UCSD-AML1 (cell line): ENCODE results near the gene MLLT10.
A peak's percentile ranks its signal among the peaks of the same experiment; 100 is the strongest.

ENCODE experiments used
- DNase-seq: peaks from one replicate; lab custom pipeline; 2025; ENCODE audit not compliant: unreplicated experiment; lab: John Stamatoyannopoulos, UW

Gene MLLT10

GRCh38 chr10:21516242-21517131 lies 17.5 kb upstream of the MLLT10 start:
- peak; percentile 48 for DNase-seq

DNA sequence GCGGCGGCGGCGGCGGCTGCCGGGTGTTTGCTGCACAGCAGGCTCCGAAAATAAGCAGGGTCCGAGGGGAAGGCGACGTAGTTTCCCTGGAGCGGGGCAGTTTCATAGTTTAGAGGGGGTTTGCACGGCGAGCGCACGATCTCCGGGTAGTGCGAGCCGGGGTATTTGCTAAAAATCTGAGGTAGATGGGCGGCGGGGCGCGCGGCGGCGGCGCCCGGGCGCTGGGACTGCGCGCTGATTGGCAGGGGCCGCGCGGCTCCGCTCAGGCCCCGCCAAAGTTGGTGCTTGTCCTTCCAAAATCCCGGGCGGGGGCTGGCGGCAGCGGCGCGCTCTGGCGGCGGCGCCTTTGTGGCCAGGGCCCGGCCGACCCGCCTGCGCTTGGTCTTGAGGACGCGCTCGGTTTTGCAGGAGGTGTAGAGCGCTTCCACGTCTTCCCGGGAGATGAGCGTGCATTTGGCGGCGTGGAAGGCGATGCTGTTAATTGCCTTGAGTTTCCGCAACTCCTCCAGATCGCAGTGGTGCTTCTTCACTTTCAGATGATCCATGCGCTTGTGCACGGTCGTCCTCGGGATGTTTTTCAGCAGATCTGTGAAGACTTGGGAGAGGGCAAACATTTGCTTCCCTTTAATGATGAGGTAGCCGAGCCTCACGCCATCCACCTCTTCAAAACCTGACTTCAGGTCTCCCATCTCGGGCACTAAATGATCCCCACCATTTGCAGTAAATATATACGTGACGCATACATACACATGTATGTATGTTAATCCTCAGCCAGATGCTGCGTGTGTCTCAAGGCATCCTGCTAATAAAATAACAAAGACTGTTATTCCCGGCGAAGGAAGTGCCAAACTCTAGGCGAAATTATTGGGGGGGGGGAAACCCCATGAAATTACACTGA lies 16.6 kb upstream of the MLLT10 start:
- DNase-seq = peak; percentile 40

GRCh38 chr10:21518149-21518640 lies 15.8 kb upstream of the MLLT10 start:
- no peak for DNase-seq

DNA sequence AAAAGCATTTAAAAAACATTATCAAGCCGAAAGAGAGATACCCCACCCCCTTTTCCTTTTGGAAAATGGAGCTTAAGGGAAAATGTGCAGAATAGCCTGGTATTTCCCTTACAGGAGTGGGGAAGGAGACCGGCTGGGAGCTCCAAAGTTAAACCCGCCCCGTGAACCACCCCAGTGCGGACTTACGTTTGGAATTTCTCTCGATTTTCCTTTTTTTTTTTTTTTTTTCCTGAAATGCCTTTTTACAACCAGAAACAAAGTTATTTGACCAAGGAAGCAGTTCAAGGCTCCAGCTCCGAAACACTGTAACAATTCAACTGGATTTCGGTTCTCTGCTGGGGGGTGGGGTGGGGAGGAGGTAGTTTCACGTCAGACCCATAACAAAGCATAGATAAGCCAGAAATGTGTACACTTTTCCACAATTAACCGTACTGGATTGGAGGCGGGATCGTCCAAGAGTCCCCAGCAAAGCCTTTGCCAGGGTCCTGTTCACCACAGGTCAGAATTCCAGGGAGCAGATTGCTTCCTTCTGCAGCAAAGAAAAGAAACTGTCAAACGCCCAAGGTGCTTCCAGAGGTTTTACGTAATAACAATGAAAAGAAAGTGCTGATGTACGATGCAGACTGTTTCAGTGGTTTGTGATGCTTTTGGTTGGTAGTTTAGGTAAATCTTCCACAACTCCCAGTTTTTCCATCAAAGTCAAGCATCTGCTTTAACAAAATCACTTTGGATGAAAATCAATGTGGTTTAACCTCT lies 15.2 kb upstream of the MLLT10 start:
- DNase-seq = peak; percentile 21

DNA sequence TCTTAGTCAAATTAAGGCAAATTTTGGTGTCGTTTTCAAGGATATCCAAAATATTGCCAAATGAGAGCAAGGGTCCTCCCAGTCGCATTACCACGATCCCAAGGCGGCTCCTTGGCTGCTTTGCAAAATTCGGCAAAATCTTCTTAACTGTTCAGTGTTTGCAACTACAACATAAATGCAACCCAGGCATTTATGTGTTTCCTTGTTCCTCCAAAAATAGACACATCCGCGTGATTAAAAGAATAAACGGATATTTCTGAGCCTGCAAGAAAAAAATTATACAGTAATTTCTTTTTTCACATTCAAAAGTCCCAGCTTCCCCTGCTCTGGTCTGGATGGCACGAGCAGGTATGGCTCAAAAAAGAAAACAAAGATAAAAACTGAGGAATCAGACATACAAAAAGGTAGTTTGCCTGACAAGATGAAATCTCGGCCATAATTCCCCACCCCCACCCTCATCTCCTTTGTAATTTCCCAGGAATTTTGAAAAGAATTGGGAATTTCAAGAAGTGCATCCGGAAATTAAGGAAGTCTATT lies 14.6 kb upstream of the MLLT10 start:
- DNase-seq = no peak

- DNase-seq = no peak
Measured at GRCh38 chr10:21519941-21520436, 14.0 kb upstream of the MLLT10 start.

GRCh38 chr10:21520509-21520908 lies 13.5 kb upstream of the MLLT10 start:
- no peak for DNase-seq

DNA sequence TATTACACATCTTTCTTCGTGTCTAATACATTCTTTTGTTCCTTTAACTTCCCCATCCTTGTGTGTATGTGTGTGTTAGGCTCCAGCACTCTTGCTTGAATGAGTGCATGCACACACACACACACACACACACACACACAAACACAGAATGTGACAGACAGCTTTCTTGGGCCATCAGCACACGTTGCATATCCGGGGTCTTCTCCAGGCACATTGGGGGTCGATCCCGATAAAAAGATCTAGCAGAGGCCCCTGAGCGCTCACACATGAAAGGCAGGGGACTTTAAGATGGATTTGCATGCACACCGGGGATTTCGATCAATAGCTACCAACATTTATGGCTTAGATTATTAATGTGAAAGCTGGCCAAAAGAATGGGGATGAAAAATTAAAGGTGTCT lies 13.1 kb upstream of the MLLT10 start:
- DNase-seq = no peak

GRCh38 chr10:21521751-21522533 lies 12.1 kb upstream of the MLLT10 start:
- no peak for DNase-seq

DNA sequence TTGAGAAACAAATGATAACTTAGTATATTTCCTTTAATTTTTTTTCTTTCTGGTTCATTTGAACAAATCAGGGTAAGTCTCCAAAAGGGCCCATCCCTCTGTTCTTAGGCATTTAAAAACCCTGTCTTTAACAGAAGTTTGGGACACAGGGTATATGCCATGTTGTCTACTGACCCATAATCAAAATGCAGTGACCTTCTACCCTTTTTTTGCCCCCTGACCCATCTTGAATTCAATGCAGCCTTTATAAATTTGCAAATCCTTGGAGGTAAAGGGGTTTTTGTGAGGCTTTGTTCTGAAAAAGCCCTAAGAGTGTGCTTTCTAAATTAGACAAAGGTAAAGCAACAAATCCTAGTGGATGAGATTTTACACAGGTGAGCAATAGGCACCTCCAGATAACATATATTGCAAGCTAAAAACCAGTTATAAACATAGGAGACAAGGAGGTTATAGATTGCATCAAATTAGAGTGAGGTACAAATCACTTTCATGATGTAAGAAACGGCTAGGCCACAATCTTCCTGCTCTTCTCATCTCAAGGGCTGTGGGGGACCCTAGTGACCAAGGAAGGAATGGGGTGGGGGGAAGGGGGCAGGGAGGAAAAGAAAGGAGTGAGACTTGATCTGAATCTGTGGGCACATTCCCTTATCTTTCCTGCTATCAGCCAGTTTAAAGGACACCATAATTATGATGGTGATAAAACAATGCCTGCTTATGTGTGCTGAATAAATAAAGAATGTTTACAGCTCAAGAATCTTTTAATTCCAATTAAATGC lies 11.2 kb upstream of the MLLT10 start:
- no peak for DNase-seq

- no peak for DNase-seq
Measured at GRCh38 chr10:21523557-21524008, 10.4 kb upstream of the MLLT10 start.

- no peak for DNase-seq
Measured at GRCh38 chr10:21524131-21524525, 9.9 kb upstream of the MLLT10 start.

DNA sequence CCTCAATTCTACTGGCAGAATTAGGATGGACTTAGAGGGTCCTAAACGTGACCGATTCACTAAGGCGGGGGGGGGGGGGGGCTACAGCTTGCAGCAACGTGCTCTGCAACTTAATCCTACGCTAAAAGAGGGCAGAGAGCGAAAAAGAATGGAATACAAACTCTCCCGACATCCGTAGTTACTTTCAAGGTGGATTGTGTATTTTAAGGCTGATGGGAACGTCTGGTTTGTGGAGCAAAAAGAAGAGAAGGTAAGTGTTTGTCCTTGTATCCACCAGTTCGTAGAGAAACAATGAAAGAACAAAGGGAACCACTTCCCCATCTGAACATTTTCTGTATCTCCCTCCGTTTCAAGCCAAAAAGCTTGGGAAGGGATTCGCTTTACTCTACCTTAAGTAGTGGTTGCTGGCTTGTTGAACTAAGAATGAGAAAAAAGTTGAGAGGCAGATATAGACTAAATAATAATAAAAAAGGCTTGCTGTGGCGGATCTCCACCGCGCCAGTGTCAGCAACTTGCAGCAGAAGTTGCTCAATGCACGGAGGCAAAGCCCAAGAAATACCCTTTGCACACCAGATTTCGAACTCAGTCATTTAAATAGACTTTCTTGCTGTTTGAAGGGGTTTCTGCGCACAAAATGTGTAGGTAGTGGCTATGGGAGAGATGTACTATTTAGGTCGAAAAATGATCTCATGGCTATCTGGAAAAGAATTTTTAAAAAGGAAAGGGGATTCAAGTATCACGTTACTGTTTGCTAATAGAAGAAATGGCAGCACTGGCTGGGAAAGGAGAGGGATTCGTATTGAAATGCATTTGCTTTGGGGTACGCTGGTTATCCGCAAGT lies 9.3 kb upstream of the MLLT10 start:
- no peak for DNase-seq

DNA sequence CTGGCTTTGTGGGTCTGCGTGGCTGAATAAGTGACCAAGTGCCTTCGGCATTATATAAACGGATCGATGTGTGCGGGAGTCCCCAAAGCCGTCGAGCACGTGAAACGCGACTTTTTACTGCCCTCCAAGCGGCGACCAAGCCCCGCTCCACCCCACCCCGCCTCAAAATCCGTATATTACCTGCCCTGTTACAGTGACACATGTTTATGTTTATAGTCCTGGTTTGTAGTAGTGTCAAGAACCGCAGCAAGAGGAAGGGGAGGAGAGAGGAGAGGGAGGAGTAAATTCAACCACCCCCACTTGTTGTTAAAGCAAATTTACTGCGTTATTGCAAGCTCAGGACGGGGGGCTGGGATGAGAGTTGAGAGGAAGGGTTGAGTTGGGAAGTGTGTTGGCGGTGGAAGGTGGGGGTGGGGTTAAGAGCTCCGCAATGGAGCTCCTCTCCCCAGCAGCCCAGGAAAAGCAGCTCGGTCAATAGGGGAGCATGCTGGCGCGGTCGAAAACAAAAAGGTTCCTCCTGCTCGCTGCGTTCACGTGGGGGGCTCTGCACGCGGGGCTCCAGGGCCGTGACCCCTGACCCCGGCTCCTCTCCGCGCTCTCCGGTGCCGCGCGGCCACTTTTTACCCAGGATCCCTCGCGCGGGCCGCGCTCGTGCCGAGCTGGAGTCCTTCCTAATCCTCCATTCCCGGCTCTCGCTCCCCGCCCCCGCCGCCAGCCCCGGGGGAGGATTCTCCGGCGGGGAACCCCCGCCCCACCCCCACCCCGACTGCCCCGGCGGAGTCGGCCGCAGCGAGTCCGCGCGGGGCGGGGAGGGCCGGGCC lies 8.5 kb upstream of the MLLT10 start, which contains the start of gene SKIDA1:
Gene SKIDA1 (minus strand): TSS at position 316 of the 821 bp plus-strand sequence. CDS start 7,860 bp downstream, outside the sequence.
- DNase-seq = peak; percentile 88

DNA sequence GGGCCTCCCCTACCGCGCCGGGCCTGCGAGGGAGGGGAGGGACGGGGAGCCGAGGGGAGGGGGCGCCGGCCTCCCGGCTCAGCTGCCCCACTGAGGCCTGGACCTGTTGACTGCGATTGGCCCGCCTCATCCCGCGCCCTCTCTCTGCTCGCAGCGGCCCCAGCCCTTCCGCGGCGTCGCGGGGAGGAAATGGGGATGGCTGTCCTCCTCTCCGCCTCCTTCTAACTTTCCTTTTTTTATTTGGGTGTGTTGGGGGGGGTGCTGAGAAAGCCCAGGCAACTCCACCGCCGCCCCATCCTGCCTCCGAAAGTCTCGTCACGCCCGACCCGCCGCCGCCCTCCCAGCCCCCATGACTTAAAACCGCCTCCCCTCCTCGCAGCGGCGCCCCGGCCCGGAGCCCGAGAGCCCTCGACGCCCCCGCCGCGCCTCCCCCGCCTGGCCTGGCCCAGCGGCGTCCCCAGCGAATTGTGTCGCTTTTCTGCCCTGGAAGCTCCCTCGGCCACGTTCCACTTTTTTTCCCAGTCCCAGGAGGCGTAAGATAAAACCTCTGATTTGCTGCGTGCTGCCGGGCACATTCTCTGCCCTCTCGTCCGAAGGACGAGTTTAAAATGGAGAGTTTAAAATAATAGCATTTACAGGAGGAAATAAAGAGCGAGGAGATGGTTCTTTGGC lies 7.7 kb upstream of the MLLT10 start:
- peak; percentile 88 for DNase-seq

GRCh38 chr10:21526860-21527597 lies 7.0 kb upstream of the MLLT10 start:
- DNase-seq = peak; percentile 45
